Mesenchymal stem cell (in vitro differentiated cells and primary cell): ENCODE results near the gene FADS3.
"Not testable (repeated sequence)": the region's sequence is repeated elsewhere in the genome, so short reads cannot be mapped to it uniquely, and the experiment has no call there.

Experiments
- DNase-seq: peaks from one replicate; pipeline ENCODE4 v3.0.0-alpha.2; 2013
- H2AFZ ChIP-seq: one replicate; pipeline ENCODE4 v1.6.1; 2013; ENCODE audit warnings: low read depth, mild to moderate bottlenecking, control low read depth, inconsistent platforms, low read length, moderate library complexity
- H2AK5ac ChIP-seq: 2 replicates; pipeline ENCODE4 v1.6.1; 2013; ENCODE audit warnings: low read length, moderate library complexity, mild to moderate bottlenecking, inconsistent platforms; ENCODE audit not compliant: severe bottlenecking
- H2BK120ac ChIP-seq: one replicate; pipeline ENCODE4 v1.6.1; 2013; ENCODE audit warnings: low read depth, mild to moderate bottlenecking, inconsistent platforms, low read length, moderate library complexity
- H2BK12ac ChIP-seq, 2 experiments: one replicate each; pipeline ENCODE4 v1.6.1; 2013; ENCODE audit warnings: inconsistent platforms in 2 of 2, low read length in 2 of 2, mild to moderate bottlenecking in 2 of 2, moderate library complexity in 2 of 2, control low read depth in 1 of 2
- H2BK15ac ChIP-seq: one replicate; pipeline ENCODE4 v1.6.1; 2013; ENCODE audit warnings: mild to moderate bottlenecking, low read depth, inconsistent platforms; ENCODE audit not compliant: poor library complexity, severe bottlenecking
- H2BK5ac ChIP-seq: 2 replicates; pipeline ENCODE4 v1.6.1; 2013; ENCODE audit warnings: low read depth, mild to moderate bottlenecking, low read length, control low read depth, inconsistent platforms; ENCODE audit not compliant: poor library complexity, severe bottlenecking
- H3K14ac ChIP-seq, 2 experiments: one replicate each; pipeline ENCODE4 v1.6.1; 2013; ENCODE audit warnings: inconsistent platforms in 2 of 2, low read length in 2 of 2, control low read depth in 1 of 2, mild to moderate bottlenecking in 1 of 2, moderate library complexity in 1 of 2
- H3K18ac ChIP-seq, 2 experiments: one replicate each; pipeline ENCODE4 v1.6.1; 2013; ENCODE audit warnings: inconsistent platforms in 2 of 2, low read length in 2 of 2, control low read depth in 1 of 2, low read depth in 1 of 2, mild to moderate bottlenecking in 1 of 2
- H3K23ac ChIP-seq, 2 experiments: one replicate each; pipeline ENCODE4 v1.6.1; 2013; ENCODE audit warnings: inconsistent platforms in 2 of 2, low read length in 2 of 2, mild to moderate bottlenecking in 2 of 2, moderate library complexity in 2 of 2, control low read depth in 1 of 2
- H3K27ac ChIP-seq: 2 replicates; pipeline ENCODE4 v1.5.1; 2013; ENCODE audit warnings: mild to moderate bottlenecking, moderate library complexity, low read length, control low read depth, inconsistent platforms; ENCODE audit not compliant: poor library complexity, severe bottlenecking
- H3K27me3 ChIP-seq, 2 experiments: 2 replicates each; pipeline versions ENCODE4 v1.6.1 to v1.7.0; 2013; ENCODE audit warnings: low read length in 2 of 2, mild to moderate bottlenecking in 2 of 2, moderate library complexity in 2 of 2, control low read depth in 1 of 2, inconsistent platforms in 1 of 2; ENCODE audit not compliant: control insufficient read depth in 1 of 2, insufficient read depth in 1 of 2
- H3K36me3 ChIP-seq, 2 experiments: 2 replicates each; pipeline versions ENCODE4 v1.6.1 to v1.7.0; 2013; ENCODE audit warnings: low read length in 2 of 2, control low read depth in 1 of 2, inconsistent platforms in 1 of 2, low read depth in 1 of 2, mild to moderate bottlenecking in 1 of 2; ENCODE audit not compliant: insufficient read depth in 2 of 2, control insufficient read depth in 1 of 2
- H3K4ac ChIP-seq, 2 experiments: one replicate each; pipeline ENCODE4 v1.6.1; 2013; ENCODE audit warnings: inconsistent platforms in 2 of 2, low read length in 2 of 2, mild to moderate bottlenecking in 2 of 2, moderate library complexity in 2 of 2, control low read depth in 1 of 2, low read depth in 1 of 2
- H3K4me1 ChIP-seq: 2 replicates; pipeline ENCODE4 v1.6.1; 2013; ENCODE audit warnings: low read depth, low read length, control low read depth; ENCODE audit not compliant: control insufficient read depth, insufficient read depth
- H3K4me2 ChIP-seq: 2 replicates; pipeline ENCODE4 v1.6.1; 2013; ENCODE audit warnings: low read length, mild to moderate bottlenecking, inconsistent platforms; ENCODE audit not compliant: poor library complexity, severe bottlenecking
- H3K4me3 ChIP-seq, 2 experiments: 2 replicates each; pipeline versions ENCODE4 v1.5.1 to v1.7.0; 2013; ENCODE audit warnings: low read length in 2 of 2, mild to moderate bottlenecking in 2 of 2, control low read depth in 1 of 2, low read depth in 1 of 2; ENCODE audit not compliant: insufficient read depth in 1 of 2
- H3K79me1 ChIP-seq: replicated peaks from 2 replicates; pipeline ENCODE4 v1.6.1; 2013; ENCODE audit warnings: mild to moderate bottlenecking, control low read depth, low read length, inconsistent platforms; ENCODE audit not compliant: poor library complexity, severe bottlenecking
- H3K9ac ChIP-seq: 2 replicates; pipeline ENCODE4 v1.7.0; 2013; ENCODE audit warnings: mild to moderate bottlenecking, low read length, moderate library complexity
- H3K9me3 ChIP-seq: 2 replicates; pipeline ENCODE4 v1.7.0; 2013; ENCODE audit warnings: mild to moderate bottlenecking, low read length; ENCODE audit not compliant: control insufficient read depth
- H4K8ac ChIP-seq: one replicate; pipeline ENCODE4 v1.6.1; 2013; ENCODE audit warnings: inconsistent platforms, mild to moderate bottlenecking, low read length, moderate library complexity
- H4K91ac ChIP-seq: one replicate; pipeline ENCODE4 v1.6.1; 2013; ENCODE audit warnings: mild to moderate bottlenecking, low read length, inconsistent platforms
- WGBS: methylation state at CpG from one replicate; pipeline ENCODE4 v1.1.7; 2013; ENCODE audit warnings: mixed read lengths; 5-methylcytosine and 5-hydroxymethylcytosine counted together

The FADS3 gene

DNA sequence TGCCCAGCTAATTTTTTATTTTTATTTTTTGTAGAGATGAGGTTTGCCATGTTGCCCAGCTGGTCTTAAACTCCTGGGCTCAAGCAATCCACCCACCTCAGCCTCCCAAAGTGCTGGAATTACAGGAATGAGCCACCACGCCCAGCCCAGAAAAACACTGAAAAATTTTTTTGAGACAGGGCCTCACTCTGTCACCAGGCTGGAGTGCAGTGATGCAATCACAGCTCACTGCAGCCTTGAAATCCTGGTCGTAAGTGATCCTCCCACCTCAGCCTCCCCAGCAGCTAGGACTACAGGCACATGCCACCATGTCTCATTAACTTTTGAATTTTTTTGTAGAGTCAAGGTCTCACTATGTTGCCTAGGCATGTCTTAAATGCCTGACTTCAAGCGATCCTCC, 9.1 kb downstream of the FADS3 start:
- not testable (repeated sequence) for H2BK12ac ChIP-seq, H2BK15ac ChIP-seq, DNase-seq, H3K9ac ChIP-seq, H3K4me2 ChIP-seq, H3K4me3 ChIP-seq, H3K9me3 ChIP-seq, H3K18ac ChIP-seq, H3K4me1 ChIP-seq, H3K23ac ChIP-seq, H2BK5ac ChIP-seq, H4K8ac ChIP-seq, H3K4ac ChIP-seq, H2AK5ac ChIP-seq, H2BK120ac ChIP-seq, H3K27ac ChIP-seq, H4K91ac ChIP-seq, H3K27me3 ChIP-seq, H3K14ac ChIP-seq, H2AFZ ChIP-seq
- WGBS: 86% methylated on average over 3 of the region's 3 CpGs
- peaks cover 37% of the 10 kb centered on the region for H3K79me1 ChIP-seq
- H3K36me3 ChIP-seq: peaks cover 11 to 56% of the 10 kb centered on the region in 2 experiments

- DNase-seq: no peak
Observed at GRCh38 chr11:61881397-61881796, 9.9 kb downstream of the FADS3 start.

DNA sequence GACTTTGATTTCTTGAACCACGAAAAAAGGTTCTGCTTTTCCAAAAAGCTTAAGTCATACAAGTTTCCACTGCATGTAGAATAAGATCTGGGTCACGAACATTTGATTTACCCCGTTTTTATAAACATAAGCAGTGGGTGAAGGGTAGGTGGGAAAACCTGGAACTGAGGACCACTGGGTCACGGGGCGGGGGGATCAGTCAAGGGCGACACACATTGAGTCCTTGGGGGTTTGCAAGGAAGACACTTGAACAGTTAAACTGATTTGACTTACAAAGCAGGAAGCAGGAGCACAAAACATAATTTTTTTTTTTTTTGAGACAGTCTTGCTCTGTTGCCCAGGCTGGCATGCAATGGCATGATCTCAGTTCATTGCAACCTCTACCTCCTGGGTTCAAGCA, 10.9 kb downstream of the FADS3 start:
- no peak overlapping the region for H2AK5ac ChIP-seq

More at GRCh38 chr11:61881397-61881796, 9.9 kb downstream of the FADS3 start:
- Histone ChIP-seq H3K4me2 (no peak overlapping the region), H4K91ac (no peak overlapping the region), H3K4me3 (no peak overlapping the region), H2BK120ac (no peak overlapping the region), H3K79me1 (peaks cover 28% of the 10 kb centered on the region), H3K9me3 (no peaks in the 10 kb centered on the region), H3K14ac (no peak overlapping the region), H4K8ac (no peak overlapping the region), H3K4me1 (peaks cover 9% of the 10 kb centered on the region), H3K23ac (no peak overlapping the region), H2AFZ (no peak overlapping the region), H2BK15ac (no peak overlapping the region), H2AK5ac (no peak overlapping the region), H3K36me3 (peaks cover 14 to 62% of the 10 kb centered on the region in 2 experiments), H3K18ac (no peak overlapping the region), H2BK5ac (no peak overlapping the region), H3K27me3 (no peaks in the 10 kb centered on the region), H2BK12ac (no peak overlapping the region), H3K27ac (no peak overlapping the region), H3K4ac (no peak overlapping the region), H3K9ac (no peak overlapping the region)
- WGBS: 81% methylated on average over 2 of the region's 3 CpGs

DNA sequence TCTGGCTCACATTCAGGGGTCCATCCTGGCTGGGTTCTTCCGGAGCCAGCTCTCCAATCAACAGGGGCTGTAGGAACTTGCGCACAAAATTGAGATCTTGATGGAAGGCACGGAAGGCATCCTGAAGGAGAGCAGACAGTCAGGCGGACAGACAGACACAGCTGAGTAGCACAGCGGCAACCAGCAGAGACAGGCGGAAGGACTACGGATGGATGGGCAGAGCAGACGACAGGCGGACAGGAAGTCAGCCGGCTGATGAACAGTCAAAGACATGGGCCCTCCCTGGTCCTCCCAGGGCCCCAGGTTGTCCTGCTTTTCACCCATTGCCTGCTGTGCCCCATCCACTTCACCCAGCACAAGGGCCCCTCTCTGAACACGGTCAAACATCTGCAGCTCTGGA, 11.3 kb downstream of the FADS3 start:
- Histone ChIP-seq H3K27me3 (no peaks in the 10 kb centered on the region), H3K23ac (no peak overlapping the region), H2BK5ac (no peak overlapping the region), H2BK15ac (no peak overlapping the region), H3K4me1 (peaks cover 12% of the 10 kb centered on the region), H4K8ac (no peak overlapping the region), H3K4me2 (no peak overlapping the region), H2BK12ac (no peak overlapping the region), H3K36me3 (peaks cover 17 to 62% of the 10 kb centered on the region in 2 experiments), H2AFZ (no peak overlapping the region), H2AK5ac (no peak overlapping the region), H3K14ac (no peak overlapping the region), H3K9me3 (no peaks in the 10 kb centered on the region), H3K4me3 (no peak overlapping the region), H3K4ac (no peak overlapping the region), H3K79me1 (peaks cover 18% of the 10 kb centered on the region), H3K9ac (no peak overlapping the region), H3K27ac (no peak overlapping the region), H4K91ac (no peak overlapping the region), H2BK120ac (no peak overlapping the region), H3K18ac (no peak overlapping the region)
- WGBS: 89% methylated on average over 11 of the region's 11 CpGs
- no peak for DNase-seq

More for the DNA sequence above, 10.9 kb downstream of the FADS3 start:
- DNase-seq: no peak
- H2BK5ac ChIP-seq: no peak overlapping the region
- H3K23ac ChIP-seq: no peak overlapping the region
- H2BK12ac ChIP-seq: no peak overlapping the region
- H3K4ac ChIP-seq: no peak overlapping the region
- peaks cover 16 to 62% of the 10 kb centered on the region in 2 experiments for H3K36me3 ChIP-seq
- no peak overlapping the region for H3K4me3 ChIP-seq
- WGBS: 96% methylated on average over 6 of the region's 6 CpGs
- no peak overlapping the region for H4K8ac ChIP-seq
- H3K79me1 ChIP-seq: peaks cover 19% of the 10 kb centered on the region
- H3K27me3 ChIP-seq: no peaks in the 10 kb centered on the region
- H3K18ac ChIP-seq: no peak overlapping the region
- H3K9ac ChIP-seq: no peak overlapping the region
- H2BK120ac ChIP-seq: no peak overlapping the region
- no peak overlapping the region for H3K14ac ChIP-seq
- H3K9me3 ChIP-seq: no peaks in the 10 kb centered on the region
- no peak overlapping the region for H3K4me2 ChIP-seq
- H3K27ac ChIP-seq: no peak overlapping the region
- H3K4me1 ChIP-seq: peaks cover 12% of the 10 kb centered on the region
- no peak overlapping the region for H2BK15ac ChIP-seq
- H4K91ac ChIP-seq: no peak overlapping the region
- no peak overlapping the region for H2AFZ ChIP-seq
